Epithelial cell of proximal tubule (primary cell): ENCODE data around the gene RPRD1B. TPM values are rescaled to one million over a fixed set of nuclear protein-coding genes. Genes with fewer than 3 reads are reported as not detected.
A peak's percentile ranks its signal among the peaks of the same experiment; 100 is the strongest.

Experiments used
- DNase-seq: peaks from one replicate; pipeline ENCODE4 v3.0.0-alpha.2; 2011; ENCODE audit warnings: low read depth
- H3K4me3 ChIP-seq: 2 replicates; pipeline ENCODE4 v1.5.1; 2011; ENCODE audit warnings: low read depth, mild to moderate bottlenecking, low read length
- total RNA-seq: library from RNA; depleted of rRNA; stranded (reverse); fragments of >200 nt; gene quantifications from 2 replicates; pipeline ENCODE4 v1.2.3, GENCODE V29; 2015
- TF ChIP-seq, protein P1 (sequence below): conservative IDR thresholded peaks from 2 replicates; pipeline ENCODE4 v1.5.1; 2012; ENCODE audit warnings: low read depth, mild to moderate bottlenecking, low read length

The RPRD1B gene
- total RNA-seq, 1 donor from 2014 or later, result 19.9 TPM

DNA sequence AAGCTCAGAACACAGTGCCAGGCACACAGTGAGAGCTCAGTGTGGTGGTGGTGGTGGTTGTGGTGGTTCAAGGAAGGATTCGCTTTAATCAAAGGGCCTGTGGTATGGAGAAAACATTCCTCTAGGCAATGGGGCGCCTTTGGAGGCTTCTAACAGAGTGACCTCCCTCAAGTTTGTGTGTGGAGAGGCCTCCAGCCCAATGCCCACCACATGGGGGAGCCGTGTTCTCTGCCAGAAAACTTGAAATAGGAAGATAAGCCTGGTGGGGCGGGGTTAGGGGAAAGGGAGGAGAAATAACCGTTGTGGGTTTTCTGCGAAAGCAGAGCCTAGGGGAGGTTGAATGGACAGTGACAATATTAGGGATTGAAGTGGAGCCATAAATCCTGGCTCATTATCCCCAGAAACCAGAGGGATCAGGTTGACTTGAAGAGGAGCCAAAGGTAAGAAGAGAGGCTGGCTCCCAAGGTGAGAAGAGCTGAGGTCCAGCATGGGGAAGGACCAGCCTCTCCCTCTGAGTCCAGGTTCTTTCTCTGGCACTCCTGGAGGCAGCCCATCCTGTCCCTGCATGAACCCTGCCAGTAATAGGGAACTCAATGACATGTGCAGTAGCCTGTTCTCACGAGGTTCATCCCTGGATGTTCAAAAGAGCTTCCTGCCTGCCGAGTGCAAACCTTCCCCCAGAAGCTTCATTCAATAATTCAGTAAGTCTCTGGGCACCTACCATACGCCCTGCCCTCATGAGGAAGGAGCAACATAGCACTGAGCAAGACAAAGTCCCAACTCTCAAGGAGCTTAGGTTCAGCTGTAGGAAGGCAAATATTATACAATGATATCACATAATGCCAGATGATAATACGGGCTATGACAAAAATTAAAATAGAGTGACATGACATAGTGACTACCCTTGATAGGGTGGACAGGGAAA is 80.1 kb downstream of the RPRD1B start:
- no peak overlapping the region for H3K4me3 ChIP-seq
- no peak for DNase-seq
- TF ChIP-seq, protein P1, sequence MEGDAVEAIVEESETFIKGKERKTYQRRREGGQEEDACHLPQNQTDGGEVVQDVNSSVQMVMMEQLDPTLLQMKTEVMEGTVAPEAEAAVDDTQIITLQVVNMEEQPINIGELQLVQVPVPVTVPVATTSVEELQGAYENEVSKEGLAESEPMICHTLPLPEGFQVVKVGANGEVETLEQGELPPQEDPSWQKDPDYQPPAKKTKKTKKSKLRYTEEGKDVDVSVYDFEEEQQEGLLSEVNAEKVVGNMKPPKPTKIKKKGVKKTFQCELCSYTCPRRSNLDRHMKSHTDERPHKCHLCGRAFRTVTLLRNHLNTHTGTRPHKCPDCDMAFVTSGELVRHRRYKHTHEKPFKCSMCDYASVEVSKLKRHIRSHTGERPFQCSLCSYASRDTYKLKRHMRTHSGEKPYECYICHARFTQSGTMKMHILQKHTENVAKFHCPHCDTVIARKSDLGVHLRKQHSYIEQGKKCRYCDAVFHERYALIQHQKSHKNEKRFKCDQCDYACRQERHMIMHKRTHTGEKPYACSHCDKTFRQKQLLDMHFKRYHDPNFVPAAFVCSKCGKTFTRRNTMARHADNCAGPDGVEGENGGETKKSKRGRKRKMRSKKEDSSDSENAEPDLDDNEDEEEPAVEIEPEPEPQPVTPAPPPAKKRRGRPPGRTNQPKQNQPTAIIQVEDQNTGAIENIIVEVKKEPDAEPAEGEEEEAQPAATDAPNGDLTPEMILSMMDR, result peak; percentile 54

DNA sequence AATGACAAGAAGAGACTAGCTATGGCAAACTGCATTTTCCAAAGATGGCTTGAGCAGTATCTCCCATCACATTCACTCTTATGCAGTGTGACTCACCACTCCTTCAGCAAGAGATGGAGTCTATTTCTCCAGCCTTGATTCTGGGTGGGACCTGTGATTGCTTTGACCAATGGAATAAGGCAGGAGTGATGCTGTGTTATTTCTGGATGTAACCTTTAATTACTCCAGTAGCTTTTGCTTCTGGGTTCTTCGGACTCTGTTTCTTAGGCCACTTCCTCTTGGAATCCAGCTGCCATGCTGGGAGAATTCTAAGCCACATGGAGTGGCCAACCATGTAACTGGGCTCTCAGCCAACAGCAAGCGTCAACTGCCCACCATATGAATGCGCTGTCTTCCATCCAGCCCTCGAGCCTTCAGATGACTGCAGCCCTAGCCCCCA is 80.8 kb downstream of the RPRD1B start:
- TF ChIP-seq, protein P1, result no peak
- no peak overlapping the region for H3K4me3 ChIP-seq
- no peak for DNase-seq

DNA sequence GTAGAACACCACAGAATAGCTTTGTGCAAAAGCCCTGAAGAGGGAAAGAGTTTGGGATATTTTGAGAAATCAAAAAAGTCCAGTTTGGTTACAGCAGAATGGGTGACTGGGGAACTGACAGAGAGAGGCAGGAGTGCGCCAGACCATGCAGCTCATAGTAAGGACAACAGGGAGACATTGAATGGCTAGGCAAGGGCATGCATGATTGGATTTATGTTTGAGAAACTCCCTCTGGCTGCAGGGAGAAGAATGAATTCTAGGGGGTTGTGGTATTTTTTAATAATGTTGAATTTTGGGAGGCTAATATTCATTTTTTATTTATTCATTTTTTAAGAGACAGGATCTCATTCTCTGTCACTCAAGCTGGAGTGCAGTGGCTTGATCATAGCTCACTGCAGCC is 81.7 kb downstream of the RPRD1B start:
- H3K4me3 ChIP-seq, result no peak overlapping the region
- TF ChIP-seq, protein P1, result peak; percentile 46
- no peak for DNase-seq

DNA sequence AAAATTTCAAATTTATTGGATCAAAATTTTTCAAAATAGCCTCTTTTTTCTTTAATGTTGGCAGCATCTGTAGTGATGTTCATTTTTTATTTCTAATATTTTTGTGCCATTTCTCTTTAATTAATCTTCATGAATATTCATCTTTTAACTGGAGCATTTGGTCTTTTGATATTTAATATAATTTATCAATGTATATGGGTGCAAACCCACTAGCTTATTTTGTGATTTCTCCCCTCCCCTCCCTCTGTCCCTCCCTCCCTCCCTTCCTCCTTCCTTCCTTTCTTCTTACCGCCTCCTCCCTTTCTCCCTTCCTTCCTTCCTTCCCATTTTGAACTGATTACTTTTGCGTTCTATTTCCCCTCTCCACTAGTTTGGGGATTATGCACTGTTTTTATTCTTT is 82.3 kb downstream of the RPRD1B start:
- no peak for DNase-seq
- TF ChIP-seq, protein P1, result no peak
- no peak overlapping the region for H3K4me3 ChIP-seq

DNA sequence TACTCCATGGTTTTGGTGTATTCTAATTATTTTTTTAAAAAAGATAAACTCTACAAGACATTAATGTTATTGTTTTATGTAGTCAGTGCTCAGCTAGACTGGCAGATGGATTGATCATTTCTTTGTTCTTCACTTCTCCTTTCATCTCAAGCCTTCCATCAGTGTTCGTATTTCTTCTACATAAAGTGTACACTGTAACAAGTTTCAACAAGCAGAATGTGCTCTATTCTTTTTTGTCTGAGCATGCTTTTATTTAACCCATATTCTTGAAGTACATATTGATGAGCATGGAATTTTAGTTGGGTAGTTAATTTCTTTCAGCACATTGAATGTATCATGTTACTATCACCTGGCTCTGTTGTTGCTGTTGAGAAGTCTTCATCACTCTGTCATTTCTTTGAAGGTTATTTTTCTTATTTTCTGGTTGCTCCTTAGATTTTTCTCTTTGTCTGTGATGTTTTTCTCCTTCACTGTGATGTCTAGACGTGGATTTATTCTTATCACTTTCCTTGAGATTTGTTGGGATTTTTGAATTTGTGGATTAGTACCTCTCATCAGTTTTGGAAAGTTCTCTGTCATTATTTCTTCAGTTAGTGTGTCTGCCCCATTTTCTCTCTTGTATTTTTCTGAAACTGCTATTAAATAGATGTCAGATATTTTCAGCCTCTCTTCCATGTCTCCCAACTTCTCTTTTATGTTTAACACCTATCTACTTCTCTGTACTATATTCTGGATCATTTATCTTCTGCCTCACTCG is 83.0 kb downstream of the RPRD1B start:
- no peak for DNase-seq
- TF ChIP-seq, protein P1, result no peak
- no peak overlapping the region for H3K4me3 ChIP-seq

DNA sequence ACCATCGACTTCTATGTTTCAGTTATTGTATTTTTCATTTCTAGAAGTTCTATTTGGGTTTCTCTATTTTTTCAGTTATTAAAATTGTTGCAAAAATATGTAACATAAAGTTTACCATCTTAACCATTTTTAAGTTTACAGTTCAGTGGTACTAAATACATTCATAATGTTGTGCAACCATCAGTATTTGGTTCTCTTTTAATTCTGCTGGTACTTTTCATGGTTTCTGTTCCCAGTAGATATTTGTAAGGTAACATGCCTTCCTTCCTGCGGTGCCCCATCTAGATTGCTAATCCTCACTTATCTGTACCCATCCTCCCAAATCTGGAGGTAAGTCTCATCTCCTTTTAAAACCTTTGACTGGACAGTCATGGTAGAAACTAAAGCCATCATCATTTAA is 83.7 kb downstream of the RPRD1B start:
- DNase-seq, result no peak
- no peak overlapping the region for H3K4me3 ChIP-seq
- TF ChIP-seq, protein P1, result no peak
